Measurements from ENCODE around the gene ATF6. TPM values are rescaled to one million over a fixed set of nuclear protein-coding genes. Genes with fewer than 3 reads are reported as not detected.

ATF6 gene
- total RNA-seq, 2 donors from 2014 or later, result 25.5 to 26.4 TPM

Other genes with a start within 250 kb of the ATF6 start
- gene HSPA6, start 241.8 kb upstream of the ATF6 start, total RNA-seq, result 1 to 10 TPM; 3.3 to 5.9 TPM
- gene FCGR3A, start 216.5 kb upstream of the ATF6 start, total RNA-seq, result 100 to 1,000 TPM in 1 of 2 donors, 10 to 100 TPM in 1; 34.5 to 150 TPM
- 1 to 10 TPM; 2.7 to 3.0 TPM for gene FCGR3B, start 135.1 kb upstream of the ATF6 start, total RNA-seq
- 1 to 10 TPM in 1 of 2 donors, under 1 TPM in 1; 0.83 to 7.1 TPM for gene FCGR2B, start 103.2 kb upstream of the ATF6 start, total RNA-seq
- gene FCRLA, start 59.1 kb upstream of the ATF6 start, total RNA-seq, result not detected
- under 1 TPM; 0.24 to 0.42 TPM for gene FCRLB, start 44.8 kb upstream of the ATF6 start, total RNA-seq
- gene DUSP12, start 16.5 kb upstream of the ATF6 start, total RNA-seq, result 10 to 100 TPM; 27.7 to 39.4 TPM